ENCODE results near the gene CCDC40.
"Not testable (repeated sequence)": the region's sequence is repeated elsewhere in the genome, so short reads cannot be mapped to it uniquely, and the experiment has no call there.

The CCDC40 gene

DNA sequence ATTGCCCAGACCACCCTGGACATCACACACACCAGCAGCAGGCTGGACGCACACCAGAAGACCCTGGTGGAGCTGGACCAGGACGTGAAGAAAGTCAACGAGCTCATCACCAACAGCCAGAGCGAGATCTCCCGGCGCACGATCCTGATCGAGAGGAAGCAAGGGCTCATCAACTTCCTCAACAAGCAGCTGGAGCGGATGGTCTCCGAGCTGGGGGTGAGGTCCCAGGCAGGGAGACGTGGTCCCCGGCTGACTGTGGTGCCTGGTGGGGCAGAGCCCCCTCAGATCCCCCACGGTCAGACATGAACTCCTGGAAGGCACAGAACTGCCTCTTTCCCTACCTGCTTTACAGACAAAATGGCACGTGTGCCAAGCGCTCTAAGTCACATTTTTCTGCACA lies 48.3 kb downstream of the CCDC40 start:
- DNase-seq = no peak

DNA sequence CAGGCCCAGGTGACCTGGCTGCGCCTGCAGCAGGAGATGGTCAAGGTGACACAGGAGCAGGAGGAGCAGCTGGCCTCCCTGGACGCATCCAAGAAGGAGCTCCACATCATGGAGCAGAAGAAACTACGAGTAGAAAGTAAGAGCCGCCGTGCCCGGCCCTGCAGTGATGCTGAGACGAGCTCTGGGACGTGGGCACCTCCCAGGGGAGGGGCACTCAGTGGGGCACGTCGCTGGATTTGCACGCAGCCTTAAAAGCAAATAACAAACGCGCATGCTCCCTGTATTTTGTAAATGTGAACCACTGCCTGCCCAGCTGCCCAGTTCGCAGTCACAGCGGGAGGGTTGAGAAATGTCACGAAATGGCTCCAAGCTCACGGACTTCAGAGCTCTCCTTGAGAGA lies 49.6 kb downstream of the CCDC40 start:
- no peak for DNase-seq

DNA sequence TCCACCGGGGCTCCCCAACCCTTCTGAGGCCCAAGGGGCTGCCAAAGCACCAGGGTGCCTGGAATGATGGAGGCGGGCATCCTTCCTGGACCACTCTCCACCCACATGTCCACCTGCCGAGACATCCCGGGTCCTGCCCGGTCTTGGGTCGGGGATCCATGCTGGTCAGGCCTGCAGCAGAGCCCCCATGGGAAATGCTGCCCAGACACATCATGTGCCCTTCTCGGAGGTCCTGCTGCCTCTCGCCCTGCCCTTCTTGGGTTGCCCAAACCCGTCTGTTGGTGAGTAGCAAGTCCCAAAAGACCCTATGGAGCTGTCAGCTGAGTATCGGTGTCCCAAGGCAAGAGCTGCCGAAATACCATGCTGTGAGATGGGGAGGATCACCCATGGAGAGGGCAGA lies 50.2 kb downstream of the CCDC40 start:
- no peak for DNase-seq

DNA sequence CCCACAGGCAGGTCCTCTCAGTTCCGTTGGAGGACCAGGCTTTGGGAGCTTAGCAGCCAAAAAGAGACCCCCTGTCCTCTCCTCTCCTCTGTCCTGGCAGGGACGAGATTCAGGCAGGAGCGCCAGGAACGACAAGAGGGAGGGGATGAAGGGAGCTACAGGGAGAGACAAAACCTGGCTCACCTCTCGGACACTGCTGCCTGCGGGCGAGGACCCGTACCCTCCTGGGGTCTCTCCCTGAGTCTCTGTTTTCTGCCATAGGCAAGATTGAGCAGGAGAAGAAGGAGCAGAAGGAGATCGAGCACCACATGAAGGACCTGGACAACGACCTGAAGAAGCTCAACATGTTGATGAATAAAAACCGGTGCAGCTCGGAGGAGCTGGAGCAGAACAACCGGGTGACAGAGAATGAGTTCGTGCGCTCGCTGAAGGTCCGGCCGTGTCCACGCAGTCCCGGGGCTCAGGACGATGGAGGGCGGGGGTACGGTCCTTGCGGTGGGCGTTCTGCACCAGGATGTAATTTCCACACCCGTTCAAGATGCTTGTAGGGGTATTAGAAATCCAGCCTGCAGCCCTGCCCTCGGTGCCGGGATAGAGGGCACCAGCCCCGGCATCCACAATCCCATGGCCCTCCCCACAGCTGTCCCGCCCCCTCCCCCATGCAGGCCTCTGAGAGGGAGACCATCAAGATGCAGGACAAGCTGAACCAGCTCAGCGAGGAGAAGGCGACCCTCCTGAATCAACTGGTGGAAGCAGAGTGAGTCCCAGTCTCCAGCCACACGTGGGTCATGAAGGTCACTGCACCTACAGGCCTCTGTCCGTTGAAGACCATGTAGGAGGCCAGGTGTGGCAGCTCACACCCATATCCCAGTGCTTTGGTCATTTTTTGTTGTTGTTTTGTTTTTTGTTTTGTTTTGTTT lies 51.2 kb downstream of the CCDC40 start:
- no peak for DNase-seq

DNA sequence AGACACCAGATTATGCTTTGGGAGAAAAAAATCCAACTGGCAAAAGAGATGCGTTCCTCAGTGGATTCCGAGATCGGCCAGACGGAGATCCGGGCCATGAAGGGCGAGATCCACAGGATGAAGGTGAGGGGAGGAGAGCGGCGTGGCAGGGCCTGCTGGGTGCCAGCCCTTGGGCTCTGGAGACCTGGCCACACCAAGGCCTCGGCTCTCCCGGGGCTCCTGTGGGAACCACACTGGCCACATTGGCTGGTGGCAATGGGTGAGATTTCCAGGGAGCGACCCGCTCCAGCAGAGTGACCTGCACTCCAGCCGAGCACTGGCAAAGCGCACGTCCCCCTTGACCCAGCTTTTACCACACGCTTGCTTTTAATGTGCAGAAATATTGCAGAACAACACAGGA lies 53.3 kb downstream of the CCDC40 start:
- DNase-seq = no peak

DNA sequence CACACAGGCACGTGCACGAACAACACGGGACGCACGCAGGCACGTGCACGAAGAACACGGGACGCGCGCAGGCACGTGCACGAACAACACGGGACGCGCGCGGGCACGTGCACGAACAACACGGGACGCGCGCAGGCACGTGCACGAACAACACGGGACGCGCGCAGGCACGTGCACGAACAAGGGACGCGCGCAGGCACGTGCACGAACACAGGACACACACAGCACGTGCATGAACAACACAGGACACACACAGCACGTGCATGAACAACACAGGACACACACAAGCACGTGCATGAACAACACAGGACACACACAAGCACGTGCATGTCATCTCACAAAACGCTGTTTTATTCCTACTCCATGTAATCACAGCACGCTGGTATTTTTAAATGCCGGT lies 53.7 kb downstream of the CCDC40 start:
- not testable (repeated sequence) for DNase-seq

DNA sequence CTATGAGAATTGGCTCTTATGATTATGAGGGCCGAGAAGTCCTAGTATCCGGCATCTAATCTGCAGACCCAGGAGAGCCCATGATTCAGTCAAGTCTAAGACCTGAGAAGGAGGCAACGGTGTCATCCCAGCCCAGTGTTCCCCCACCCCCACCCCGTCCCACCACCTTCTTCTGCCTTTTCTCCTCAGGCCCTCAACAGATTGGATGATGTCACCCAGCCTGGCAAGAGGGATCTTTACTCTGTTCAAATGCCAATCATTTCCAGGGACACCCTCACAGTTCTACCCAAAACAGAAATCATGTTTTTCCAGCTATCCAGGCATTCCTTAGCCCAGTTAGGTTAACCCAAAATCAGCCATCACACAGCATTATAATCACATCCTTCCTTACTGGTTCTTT lies 54.9 kb downstream of the CCDC40 start:
- DNase-seq = no peak

DNA sequence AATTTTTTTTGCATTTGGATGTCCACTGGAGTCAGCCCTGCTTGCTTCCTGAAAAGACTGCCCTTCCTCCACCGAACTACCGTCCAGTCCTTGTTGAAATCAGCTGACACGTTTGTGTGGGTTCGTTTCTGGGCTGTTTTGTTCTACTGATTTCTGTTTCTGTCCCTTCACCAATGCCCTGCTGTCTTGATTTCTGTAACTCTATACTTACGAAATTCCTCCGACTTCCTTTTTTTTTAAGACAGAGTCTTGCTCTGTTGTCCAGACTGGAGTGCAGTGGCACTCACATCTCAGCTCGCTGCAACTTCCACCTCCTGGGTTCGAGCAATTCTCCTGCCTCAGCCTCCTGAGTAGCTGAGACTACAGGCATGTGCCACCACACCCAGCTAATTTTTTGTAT lies 56.5 kb downstream of the CCDC40 start:
- DNase-seq = no peak

DNA sequence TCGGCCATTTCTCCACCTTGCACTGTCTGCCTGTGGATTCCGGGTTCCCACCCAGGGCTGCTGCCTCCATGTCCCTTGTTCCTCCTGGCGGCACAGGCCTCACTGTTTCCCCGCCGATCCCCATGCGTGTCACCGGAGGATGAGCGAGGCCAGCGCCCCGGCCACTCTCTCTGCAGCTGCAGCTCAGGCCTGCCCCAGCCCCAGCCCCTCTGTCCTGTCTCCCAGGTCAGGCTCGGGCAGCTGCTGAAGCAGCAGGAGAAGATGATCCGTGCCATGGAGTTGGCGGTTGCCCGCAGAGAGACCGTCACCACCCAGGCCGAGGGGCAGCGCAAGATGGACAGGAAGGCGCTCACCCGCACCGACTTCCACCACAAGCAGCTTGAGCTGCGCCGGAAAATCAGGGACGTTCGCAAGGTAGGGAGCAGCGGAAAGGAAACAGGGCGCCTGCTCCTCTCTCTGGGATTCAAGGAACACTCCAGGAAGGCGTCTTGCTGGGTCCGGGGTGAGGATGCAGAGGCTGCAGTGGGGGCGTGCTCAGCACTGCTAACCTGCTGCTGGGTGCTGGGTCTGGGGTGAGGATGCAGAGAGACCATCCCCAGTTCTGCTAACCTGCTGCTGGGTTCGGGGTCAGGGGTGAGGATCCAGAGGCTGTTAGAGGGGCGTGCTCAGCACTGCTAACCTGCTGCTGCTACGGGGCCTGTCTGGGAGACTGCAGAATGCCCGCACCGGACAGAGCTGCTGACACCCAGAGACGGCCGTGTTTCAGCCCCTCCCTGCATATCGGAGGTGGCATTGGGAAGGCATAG lies 58.8 kb downstream of the CCDC40 start:
- DNase-seq = no peak

DNA sequence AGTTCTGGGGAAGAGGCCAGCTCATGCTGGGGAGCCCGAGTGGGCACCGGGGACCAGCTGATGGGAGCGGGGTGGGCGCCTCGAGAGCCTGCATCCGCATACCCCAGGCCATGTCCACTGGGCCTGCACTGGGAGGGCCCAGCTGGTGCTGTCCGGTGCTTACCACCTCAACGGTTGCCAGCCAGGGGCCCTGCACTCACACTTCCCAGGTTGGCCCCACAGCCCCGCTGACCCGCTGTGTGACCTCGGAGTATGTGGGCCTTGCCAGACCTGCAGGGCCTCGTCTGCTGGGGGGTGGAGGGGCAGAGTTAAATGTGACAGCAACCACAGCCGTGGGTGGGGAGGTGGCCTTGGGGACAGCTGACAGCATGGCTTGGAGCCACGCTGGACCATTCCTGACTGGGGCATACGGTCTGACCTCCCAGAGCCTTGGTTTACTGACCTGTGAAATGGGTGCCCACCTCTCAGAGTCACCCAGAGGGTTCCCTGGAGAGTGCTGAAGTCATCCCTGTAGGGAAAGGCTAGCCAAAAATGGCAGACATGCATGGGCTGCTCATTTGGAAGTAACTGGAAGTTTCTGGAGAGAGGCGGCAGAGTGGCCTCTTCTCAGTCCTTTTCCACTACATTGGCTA lies 59.5 kb downstream of the CCDC40 start:
- no peak for DNase-seq

DNA sequence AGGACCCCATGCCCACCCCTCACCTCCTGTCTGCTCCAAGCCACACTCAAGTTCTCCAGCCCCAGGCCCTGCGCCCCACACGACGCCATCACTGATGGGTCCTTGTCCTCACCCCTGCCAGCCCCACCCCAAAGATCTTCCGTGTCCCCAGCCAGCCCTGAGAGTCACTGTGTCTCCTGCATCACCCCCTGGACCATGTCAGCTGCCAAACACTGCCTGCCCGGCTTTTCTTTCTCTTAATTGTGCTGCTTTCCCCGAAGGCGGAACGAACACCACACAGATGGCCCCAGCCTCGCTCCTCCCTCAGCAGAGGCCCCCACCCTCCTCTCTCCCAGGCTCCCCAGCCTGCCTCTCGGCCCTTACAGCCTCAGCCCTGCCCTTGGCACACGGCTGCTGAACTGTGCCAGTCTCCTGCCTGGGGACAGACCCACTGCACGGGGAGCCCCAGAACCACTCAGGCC lies 60.1 kb downstream of the CCDC40 start:
- no peak for DNase-seq

DNA sequence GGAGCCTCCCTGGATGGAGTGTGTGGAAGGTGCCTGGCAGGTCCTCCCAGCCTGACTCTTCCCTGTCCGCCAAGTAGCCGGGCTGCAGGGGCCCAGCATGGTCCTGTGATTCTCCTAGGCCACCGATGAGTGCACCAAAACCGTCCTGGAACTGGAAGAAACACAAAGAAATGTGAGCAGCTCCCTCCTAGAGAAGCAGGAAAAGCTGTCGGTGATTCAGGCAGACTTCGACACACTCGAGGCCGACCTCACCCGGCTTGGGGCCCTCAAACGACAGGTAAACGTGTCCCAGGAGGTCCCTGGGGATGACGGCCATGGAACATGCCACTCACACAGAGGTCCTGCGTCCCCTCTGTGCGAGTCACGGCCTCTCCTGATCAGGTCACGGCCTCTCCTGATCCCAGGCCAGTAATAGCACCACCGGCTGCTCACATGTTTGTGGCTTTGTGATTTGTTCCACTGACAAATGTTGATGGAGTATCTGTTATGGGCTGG lies 60.7 kb downstream of the CCDC40 start:
- no peak for DNase-seq

DNA sequence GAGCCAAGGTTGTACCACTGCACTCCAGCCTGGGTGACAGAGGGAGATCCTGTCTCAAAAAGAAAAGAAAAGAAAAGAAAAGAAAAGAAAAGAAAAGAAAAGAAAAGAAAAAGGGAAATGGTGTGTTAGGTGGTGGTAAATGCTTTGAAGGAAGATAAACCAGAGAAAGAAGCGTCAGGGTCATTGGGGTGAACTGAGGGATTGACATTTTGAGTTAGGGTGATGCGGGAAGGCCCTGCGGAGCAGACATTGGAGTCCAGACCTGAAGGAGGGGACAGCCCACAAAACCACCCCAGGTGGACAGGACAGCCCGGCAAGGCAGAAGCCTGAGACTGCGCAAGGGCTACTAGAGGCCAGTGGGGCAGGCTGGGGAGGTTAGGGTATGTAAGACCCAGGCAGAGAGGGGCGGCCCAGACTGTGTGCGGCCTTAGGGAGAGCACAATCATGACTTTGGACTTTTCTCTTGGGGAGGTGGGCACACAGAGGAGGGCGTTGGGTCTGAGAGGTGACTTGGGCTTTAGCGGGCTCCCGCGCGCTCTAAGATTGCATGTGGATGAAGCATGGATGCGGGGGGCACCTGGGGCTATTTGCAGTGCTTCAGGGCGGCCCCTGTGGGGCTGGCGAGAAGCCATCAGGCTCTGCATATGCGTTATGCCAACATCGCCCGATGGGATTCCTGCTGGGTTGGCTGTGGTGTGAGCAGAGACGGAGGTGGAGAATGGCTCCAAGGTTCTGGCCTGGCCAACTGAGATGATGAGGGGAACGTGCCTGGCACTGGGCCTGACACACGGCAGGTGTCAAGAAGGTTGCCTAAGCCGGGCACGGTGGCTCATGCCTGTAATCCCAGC lies 61.6 kb downstream of the CCDC40 start:
- no peak for DNase-seq

DNA sequence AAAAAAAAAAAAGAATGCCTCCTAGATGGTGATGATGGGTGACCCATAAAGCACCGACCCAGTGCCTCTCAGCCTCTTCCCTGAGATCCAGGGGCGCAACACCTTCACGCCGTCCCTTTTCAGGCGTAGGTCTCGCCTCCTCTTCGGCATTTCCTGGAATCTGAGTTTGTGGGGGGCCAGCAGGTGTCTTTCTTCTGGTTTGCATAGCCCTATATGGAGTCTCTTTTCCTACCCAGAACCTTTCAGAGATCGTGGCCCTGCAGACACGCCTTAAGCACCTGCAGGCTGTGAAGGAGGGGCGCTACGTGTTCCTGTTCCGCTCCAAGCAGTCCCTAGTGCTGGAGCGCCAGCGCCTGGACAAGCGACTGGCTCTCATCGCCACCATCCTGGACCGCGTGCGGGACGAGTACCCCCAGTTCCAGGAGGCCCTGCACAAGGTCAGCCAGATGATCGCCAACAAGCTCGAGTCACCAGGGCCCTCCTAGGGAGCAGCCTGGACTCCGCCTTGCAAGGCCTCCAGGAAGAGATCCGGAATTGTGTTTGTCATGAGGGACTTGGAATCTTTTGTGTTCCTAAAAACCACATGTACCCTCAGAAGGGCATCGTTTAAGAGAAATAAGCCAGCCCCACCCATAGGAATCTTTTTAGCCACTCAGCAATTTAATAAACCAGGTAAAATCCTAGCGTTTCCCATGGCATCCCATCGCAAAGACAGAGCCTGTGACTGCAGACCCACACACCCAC lies 63.0 kb downstream of the CCDC40 start:
- DNase-seq = no peak

DNA sequence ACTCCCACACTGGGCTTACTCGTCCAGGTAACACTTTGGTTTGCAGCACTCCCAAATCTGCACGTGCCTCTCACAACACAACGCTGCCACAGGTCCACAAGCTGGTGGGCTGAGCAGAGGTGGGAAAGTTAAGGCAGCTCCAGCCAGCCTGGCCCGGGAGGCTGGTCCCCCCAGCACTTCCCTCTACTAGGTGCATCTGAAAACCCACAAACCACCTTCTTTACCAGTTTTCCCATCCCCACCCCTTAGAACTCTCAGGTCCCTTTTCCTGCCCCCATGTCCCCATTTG lies 63.5 kb downstream of the CCDC40 start:
- peak in 1 of 2 experiments; percentile 27 for DNase-seq

DNA sequence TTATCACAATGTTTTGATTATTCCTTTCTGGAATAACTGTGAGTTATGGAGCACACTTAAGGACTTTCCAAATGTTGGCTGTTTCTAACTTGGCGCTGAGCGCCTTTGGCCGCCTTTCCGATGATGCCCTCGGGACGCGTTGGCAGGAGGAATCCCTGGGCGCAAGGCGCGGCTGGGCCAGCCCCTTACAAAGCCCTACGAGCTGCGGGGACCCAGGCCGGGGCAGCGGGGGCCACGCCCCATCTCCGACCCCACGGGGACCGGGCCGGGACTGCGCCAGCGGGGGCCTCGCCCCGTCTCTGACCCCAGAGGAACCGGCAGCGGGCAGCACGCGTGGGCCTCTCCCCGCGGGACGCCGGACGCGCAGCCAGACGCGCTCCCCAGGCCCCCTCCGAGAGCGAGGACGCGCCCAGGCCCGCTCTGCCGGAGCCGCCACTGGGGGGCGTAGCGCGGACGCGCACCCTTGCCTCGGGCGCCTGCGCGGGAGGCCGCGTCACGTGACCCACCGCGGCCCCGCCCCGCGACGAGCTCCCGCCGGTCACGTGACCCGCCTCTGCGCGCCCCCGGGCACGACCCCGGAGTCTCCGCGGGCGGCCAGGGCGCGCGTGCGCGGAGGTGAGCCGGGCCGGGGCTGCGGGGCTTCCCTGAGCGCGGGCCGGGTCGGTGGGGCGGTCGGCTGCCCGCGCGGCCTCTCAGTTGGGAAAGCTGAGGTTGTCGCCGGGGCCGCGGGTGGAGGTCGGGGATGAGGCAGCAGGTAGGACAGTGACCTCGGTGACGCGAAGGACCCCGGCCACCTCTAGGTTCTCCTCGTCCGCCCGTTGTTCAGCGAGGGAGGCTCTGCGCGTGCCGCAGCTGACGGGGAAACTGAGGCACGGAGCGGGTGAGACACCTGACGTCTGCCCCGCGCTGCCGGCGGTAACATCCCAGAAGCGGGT lies 64.8 kb downstream of the CCDC40 start, which contains the start of gene GAA:
Gene GAA (plus strand): TSS at position 571 of the 935 bp plus-strand sequence. CDS start 3,006 bp downstream, outside the sequence.
- DNase-seq = peak; percentile 89 to 92

DNA sequence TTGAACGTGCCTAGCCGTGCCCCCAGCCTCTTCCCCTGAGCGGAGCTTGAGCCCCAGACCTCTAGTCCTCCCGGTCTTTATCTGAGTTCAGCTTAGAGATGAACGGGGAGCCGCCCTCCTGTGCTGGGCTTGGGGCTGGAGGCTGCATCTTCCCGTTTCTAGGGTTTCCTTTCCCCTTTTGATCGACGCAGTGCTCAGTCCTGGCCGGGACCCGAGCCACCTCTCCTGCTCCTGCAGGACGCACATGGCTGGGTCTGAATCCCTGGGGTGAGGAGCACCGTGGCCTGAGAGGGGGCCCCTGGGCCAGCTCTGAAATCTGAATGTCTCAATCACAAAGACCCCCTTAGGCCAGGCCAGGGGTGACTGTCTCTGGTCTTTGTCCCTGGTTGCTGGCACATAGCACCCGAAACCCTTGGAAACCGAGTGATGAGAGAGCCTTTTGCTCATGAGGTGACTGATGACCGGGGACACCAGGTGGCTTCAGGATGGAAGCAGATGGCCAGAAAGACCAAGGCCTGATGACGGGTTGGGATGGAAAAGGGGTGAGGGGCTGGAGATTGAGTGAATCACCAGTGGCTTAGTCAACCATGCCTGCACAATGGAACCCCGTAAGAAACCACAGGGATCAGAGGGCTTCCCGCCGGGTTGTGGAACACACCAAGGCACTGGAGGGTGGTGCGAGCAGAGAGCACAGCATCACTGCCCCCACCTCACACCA lies 65.7 kb downstream of the CCDC40 start:
- DNase-seq = peak in 1 of 2 experiments; percentile 37

DNA sequence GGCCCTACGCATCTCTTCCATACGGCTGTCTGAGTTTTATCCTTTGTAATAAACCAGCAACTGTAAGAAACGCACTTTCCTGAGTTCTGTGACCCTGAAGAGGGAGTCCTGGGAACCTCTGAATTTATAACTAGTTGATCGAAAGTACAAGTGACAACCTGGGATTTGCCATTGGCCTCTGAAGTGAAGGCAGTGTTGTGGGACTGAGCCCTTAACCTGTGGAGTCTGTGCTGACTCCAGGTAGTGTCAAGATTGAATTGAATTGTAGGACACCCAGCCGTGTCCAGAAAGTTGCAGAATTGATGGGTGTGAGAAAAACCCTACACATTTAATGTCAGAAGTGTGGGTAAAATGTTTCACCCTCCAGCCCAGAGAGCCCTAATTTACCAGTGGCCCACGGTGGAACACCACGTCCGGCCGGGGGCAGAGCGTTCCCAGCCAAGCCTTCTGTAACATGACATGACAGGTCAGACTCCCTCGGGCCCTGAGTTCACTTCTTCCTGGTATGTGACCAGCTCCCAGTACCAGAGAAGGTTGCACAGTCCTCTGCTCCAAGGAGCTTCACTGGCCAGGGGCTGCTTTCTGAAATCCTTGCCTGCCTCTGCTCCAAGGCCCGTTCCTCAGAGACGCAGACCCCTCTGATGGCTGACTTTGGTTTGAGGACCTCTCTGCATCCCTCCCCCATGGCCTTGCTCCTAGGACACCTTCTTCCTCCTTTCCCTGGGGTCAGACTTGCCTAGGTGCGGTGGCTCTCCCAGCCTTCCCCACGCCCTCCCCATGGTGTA lies 66.4 kb downstream of the CCDC40 start:
- DNase-seq = no peak

Measured in activated T-cell treated with anti-CD3 and anti-CD28 coated beads, Interleukin-2, amount 50 U/mL, for 48 hours (primary cell).